Left ventricle myocardium inferior (tissue), 1 donor: ENCODE results near the gene FMN1. TPM values are rescaled to one million over a fixed set of nuclear protein-coding genes. Genes with fewer than 3 reads are reported as not detected.
A peak's percentile ranks its signal among the peaks of the same experiment; 100 is the strongest.

Experiments used
- DNase-seq: peaks from one replicate; pipeline ENCODE4 v3.0.0-alpha.2; 2020
- H3K27ac ChIP-seq: fragments of 200-600 bp; replicated peaks from 2 replicates; pipeline ENCODE4 v1.8.0; 2021
- H3K27me3 ChIP-seq: fragments of 200-600 bp; 2 replicates; pipeline ENCODE4 v1.8.0; 2021; ENCODE audit warnings: low read depth
- H3K36me3 ChIP-seq: fragments of 200-600 bp; 2 replicates; pipeline ENCODE4 v1.8.0; 2021
- H3K4me1 ChIP-seq: fragments of 200-600 bp; 2 replicates; pipeline ENCODE4 v1.8.0; 2021
- H3K4me3 ChIP-seq: fragments of 200-600 bp; 2 replicates; pipeline ENCODE4 v1.8.0; 2021; ENCODE audit warnings: mild to moderate bottlenecking, moderate library complexity
- H3K9me3 ChIP-seq: fragments of 200-600 bp; replicated peaks from 2 replicates; pipeline ENCODE4 v1.8.0; 2021
- intact Hi-C: fragments of 100-400 bp; cut with micrococcal nuclease; formaldehyde crosslinking; loops from one replicate; pipeline ENCODE4 v1.11.0; 2022
- total RNA-seq: library from RNA; stranded (reverse); fragmentation: NEBNext Ultra II Directional; extraction: Animal tissue kit (Norgen Biotek cat#: 25700); gene quantifications from one replicate; pipeline ENCODE4 v1.2.1, GENCODE V29; 2021
- TF ChIP-seq, protein P1 (sequence below): fragments of 200-600 bp; IDR thresholded peaks from 2 replicates; pipeline ENCODE4 v1.8.0; 2021; ENCODE audit warnings: antibody characterized with exemption, mild to moderate bottlenecking, borderline replicate concordance
- donor health status: DM: no; HTN: yes; CAD: no; lungs with severe emphysema.

FMN1 gene
- total RNA-seq, 1 donor from 2014 or later: 4.5 TPM

GRCh38 chr15:32716915-32717425 is 477.5 kb downstream of the FMN1 start:
- Histone ChIP-seq H3K4me1 (peaks cover 24% of the 10 kb centered on the region), H3K27ac (no peak overlapping the region), H3K9me3 (no peaks in the 10 kb centered on the region), H3K36me3 (no peaks in the 10 kb centered on the region), H3K4me3 (peak overlapping the region; percentile 51), H3K27me3 (peaks cover 99% of the 10 kb centered on the region)
- DNase-seq: no peak
- TF ChIP-seq, protein P1, sequence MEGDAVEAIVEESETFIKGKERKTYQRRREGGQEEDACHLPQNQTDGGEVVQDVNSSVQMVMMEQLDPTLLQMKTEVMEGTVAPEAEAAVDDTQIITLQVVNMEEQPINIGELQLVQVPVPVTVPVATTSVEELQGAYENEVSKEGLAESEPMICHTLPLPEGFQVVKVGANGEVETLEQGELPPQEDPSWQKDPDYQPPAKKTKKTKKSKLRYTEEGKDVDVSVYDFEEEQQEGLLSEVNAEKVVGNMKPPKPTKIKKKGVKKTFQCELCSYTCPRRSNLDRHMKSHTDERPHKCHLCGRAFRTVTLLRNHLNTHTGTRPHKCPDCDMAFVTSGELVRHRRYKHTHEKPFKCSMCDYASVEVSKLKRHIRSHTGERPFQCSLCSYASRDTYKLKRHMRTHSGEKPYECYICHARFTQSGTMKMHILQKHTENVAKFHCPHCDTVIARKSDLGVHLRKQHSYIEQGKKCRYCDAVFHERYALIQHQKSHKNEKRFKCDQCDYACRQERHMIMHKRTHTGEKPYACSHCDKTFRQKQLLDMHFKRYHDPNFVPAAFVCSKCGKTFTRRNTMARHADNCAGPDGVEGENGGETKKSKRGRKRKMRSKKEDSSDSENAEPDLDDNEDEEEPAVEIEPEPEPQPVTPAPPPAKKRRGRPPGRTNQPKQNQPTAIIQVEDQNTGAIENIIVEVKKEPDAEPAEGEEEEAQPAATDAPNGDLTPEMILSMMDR: no peak
- intact Hi-C loops: no loop called here

GRCh38 chr15:32716216-32716914 is 478.1 kb downstream of the FMN1 start:
- TF ChIP-seq, protein P1: no peak
- no peak for DNase-seq
- H3K27ac ChIP-seq: no peak overlapping the region
- peaks cover 95% of the 10 kb centered on the region for H3K27me3 ChIP-seq
- intact Hi-C loops: no loop called here
- no peaks in the 10 kb centered on the region for H3K36me3 ChIP-seq
- no peak overlapping the region for H3K4me3 ChIP-seq
- H3K9me3 ChIP-seq: no peaks in the 10 kb centered on the region
- H3K4me1 ChIP-seq: peaks cover 24% of the 10 kb centered on the region

Other genes with a start within 250 kb of the FMN1 start
- 0.08 TPM for gene RYR3, start 116.3 kb upstream of the FMN1 start, total RNA-seq